ENCODE measurements around the gene IFNB1.
A peak's percentile ranks its signal among the peaks of the same experiment; 100 is the strongest.

IFNB1 gene

DNA sequence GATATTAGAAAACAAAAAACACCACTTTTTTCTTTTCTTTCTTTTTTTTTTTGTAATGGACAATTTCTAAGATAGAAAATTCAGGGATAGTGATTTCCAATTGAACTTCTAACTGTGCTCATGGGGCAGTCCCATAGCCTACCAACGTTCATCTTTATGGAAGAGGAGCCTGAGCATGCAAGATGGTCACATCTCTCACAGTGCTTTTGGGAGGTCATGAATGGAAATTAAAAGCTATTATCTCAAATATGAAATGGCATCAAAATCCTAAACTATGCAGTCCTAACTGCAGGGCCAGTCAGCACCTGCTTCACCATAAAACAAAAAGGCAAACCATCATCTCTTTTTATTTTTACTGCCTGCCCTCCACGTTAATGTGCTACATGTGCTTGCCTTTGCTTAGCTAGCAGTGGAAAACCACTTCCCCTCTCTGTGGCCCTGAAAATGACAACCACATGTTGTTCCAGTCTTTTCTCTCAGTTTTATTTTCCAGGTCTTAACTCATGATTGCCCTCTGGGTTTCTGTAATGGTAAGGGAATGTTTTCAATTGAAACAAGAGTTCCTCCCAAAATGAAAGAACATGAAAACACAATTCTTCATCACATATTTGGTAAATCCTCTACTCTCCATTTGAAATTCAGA, 16.7 kb downstream of the IFNB1 start:
- DNase-seq, result no peak

DNA sequence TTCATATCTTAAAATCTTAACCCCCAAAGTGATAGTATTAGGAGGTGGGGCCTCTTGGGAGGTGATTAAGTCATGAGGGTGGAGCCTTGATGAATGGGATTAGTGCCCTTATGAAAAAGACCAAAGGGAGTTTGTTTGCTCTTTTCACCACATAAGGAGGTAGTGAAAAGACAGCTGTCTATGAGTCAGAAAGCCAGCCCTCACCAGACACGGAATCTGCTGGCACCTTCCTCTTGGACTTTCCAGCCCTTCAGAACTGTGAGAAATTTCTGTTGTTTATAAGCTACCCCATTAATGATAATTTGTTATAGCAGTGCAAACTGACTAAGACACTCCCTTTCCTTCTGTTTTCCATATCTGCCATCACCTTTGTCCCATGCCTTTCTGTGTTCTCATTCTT, 20.8 kb downstream of the IFNB1 start:
- DNase-seq, result no peak

DNA sequence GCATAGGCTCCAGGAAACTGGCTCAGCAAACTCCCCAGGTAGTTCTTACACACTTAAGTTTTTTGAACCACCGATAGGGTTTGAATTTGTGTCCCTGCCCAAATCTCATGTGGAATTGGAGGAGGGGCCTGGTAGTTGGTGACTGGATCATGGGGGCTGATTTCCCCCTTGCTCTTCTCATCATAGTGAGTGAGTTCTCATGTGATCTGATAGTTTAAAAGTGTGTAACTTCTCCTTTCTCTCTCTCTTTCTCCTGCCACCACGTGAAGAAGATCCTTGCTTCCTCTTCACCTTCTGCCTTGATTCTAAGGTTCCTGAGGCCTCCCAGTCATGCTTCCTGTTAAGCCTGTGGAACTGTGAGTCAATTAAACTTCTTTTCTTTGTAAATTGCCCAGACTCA, 23.9 kb downstream of the IFNB1 start:
- DNase-seq, result no peak

DNA sequence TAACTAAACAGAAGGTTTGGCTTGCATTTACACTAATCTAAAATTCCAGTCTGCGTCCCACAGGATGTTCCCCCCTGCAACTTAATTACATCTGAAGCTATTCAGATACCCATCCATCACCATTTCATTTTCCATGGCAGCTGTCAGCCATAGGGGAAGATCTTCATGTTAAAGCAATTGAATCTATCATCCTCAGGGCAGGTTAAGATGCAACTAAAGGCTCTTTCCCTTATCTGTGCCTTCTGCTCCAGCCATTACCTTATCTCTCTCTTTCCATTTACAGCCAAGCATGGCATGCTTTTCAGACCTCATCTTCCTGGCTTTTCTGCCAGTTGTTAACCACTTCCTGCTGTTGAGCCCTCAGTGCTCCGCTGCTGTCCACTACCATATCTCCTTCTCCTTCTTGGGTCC, 30.5 kb downstream of the IFNB1 start:
- no peak for DNase-seq

DNA sequence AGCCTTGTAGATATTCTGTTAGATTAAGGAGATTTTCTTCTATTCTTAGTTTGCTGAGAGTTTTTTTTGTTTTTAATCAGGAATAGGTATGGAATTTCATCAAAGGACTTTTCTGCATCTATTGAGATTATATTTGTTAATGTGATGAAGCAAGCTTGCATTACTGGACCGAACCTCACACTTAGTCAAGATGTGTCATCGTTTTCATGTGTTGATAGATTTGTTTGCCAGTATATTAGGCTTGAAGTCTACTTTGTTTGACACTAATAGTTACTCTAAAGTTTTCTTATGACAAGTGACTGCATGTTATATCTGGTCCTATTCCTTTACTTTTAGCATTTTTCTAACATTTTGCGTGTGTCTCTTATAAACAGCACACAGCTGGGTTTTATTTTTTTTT, 33.9 kb downstream of the IFNB1 start:
- DNase-seq, result no peak

DNA sequence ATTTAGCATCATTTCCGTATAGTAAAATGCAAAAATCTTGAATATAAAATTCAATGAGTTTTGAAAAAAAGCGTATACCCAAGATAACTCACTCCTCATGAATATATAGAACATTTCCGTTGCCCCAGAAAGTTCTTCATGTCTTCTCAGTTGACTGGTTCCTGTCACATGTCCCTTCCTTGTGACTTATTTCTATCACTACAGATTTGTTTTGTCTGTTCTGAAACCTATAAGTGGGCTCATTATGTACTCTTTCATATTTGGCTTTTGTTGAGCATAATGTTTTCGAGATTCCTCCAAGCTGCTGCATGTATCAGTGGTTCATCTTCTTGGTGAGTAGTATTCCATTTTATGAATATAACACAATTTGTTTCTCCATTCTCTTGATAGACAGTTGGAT, 35.3 kb downstream of the IFNB1 start:
- no peak for DNase-seq

DNA sequence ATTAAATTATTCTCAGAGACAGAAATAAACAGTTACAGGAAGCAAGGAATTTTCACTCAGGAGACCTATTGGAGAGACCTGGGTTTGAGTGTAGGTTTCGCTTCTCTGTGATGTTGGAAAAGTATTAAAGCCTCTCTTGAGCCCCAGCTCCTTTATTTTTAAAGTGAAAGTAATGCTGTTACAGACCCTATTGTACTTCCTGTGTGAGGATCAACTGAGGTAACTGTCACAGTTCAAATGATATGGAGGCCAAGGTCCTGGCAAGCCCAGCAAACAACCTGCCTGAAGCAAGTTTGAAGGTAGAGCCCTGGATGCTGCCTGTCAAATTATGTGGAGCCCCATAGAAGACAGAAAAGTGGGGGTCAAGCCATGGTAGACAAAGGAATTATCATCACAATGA, 38.4 kb downstream of the IFNB1 start:
- no peak for DNase-seq

DNA sequence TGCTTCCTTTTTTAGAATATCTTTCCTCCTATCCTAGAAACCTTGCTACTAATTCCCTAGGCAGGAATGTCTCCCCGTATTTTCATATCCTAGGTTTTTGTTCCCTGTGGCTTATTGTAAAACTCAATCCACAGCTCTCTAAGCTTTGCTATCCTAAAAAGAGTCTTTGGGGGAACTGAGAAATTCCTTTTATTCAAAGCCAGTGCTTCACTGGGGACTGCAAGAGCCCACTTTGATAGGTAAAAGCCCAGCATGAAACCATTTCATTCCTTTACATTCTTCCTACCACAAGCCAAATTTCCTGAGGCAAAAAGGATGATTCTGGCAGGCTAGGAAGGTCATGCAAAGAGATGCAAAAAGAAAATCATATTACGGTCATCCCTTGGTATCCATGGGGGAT, 40.5 kb downstream of the IFNB1 start:
- no peak for DNase-seq

DNA sequence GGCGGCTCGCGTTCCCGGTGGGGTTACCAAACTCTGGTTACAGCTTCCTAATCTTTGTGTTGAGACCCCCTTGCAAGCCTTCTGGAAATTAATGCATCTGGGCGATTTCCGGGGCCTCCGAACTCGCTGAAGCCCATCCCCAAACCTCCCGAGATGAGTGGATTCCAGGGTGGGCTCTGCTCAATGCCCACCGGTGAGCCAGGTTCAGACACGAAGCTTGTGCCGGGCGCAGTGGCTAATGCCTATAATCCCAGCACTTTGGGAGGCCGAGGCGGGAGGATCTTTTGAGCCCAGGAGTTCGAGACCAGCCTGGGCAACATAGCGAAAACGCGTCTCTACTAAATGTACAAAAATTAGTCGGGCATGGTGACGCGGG, 45.9 kb downstream of the IFNB1 start:
- no peak for DNase-seq

DNA sequence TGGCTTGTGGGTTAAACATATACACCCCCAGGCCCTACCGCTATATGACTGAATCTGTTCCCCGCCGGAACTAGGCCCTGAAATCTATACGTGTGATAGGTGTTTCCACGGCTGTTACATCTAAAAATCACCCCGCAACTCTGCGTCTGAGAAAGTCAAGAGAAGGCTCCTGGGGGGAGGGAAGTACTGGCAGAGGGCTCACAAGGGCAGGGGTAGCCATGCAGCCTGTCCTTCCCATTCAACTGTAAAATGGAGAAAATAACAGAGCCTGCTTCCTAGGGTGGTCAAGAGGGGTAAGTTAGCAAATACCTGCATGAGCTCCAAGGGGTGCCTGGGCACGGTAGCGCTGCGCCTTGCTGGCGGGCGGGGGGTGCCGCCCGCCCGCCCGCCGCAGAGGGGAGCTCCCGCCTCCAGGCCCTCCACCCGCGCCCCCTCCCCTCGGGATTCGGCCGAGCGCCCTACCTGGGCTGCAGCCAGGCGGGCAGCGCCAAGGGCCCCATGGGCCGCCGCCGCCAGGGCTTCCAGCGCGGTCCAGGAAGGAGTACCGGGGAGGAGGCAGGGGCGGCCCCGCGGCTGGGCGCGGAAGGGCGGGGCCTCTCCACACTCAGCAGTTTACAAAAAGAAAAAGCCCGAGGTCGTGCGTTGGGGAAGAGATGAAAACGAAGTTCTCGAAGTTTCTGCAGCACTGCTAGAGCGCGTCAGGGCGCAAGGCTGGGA, 46.5 kb downstream of the IFNB1 start, which contains the start of gene HACD4:
HACD4 (minus strand) TSS at position 550 of the 717 bp plus-strand sequence; CDS start at position 500, 50 bp downstream.
- DNase-seq, result peak; percentile 62

DNA sequence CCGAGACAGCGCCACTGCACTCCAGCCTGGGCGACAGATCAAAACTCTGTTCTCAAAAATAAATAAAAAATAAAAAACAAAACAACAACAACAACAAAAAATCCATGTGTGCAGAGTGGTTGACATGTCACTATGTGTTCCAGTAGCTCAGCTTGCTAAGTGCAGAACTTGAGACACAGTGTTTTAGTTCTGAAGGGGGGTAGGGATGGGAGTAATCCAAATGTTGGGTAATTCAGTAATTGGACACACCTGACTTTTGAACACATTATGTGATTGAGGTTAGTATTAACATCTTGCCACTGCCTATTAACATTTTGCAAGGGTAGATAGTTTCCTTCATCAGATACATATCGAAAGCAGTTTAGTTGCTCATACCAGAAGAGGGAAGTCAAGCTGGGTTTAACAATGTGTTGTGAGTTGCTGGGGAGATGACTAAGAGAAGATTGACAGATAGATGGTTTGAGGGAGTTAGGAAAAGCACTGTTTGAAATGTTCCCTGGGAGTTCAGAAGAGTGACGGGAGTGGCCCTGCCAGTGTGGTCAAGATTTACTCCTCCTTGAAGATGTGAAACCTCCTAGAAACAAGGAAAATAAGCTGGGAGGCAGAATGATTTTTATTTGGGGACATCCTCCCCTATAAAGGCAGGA, 47.2 kb downstream of the IFNB1 start:
- no peak for DNase-seq

DNA sequence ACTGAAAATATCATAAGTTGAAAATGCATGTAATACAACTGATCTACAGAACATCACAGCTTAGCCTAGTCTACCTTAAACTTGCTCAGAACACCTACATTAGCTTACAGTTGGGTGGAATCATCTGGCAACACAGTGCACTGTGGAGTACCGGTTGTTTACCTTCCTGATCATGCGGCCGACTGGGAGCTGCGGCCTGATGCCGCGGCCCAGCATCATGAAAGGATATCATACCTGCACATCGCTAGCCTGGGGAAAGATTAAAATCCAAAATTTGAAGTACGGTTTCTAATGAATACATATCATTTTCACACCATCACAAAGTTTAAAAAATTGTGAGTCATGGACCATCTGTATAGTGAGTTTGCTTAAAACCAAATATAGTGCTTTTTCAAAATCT, 48.1 kb downstream of the IFNB1 start:
- no peak for DNase-seq

DNA sequence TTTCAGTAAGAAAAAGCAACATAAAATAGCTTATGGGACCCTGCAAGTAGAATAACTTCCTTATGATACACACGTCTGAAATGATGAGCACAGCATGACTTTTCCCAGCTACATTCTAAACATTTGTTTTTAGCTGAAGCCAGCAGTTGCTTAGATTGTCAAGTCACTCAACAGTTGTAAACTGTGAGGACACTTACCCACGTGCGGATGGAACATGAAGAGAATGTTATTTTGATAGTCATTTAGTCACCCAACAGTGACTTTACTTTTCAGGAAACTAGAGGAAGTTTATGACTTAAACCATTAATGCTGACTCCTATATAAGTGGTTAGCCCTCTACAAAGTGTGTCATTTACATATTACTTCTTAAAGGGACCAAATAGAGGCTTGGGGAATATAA, 49.3 kb downstream of the IFNB1 start:
- no peak for DNase-seq

DNA sequence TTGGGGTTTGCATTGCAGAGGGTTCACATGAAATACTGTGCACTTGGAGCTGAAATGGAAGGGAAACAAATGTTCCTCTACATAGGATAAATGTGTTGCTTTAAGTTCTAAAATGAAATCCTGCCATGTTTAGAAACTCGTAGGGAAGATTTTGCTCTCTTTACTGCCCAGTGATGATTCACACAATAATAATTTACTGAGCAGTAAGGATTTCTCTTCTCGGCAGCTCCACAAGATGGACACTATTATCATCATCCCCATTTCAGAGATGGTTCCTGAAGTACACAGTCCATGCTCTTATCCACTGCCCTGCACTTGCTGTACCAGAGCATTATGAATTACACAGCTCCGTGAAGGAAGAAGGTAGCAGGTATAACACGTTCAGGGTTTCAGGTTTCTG, 50.4 kb downstream of the IFNB1 start:
- no peak for DNase-seq
